Gastrocnemius medialis (tissue), 4 donors: ENCODE results near the gene GLTPD2.

Source experiments
- POLR2A ChIP-seq, 2 donors: fragments of 450-650 bp; IDR thresholded peaks; one replicate each; pipeline ENCODE4 v1.6.1; 2017; ENCODE audit warnings: antibody characterized with exemption in 2 of 2, mild to moderate bottlenecking in 2 of 2, moderate library complexity in 2 of 2
- TF ChIP-seq, protein P1 (sequence below), 5 experiments: fragments of 450-650 bp in 3 of 5; fragments of 200-600 bp in 2 of 5; sonication (generic) in 2 of 5; IDR thresholded peaks in 4 of 5; conservative IDR thresholded peaks in 1 of 5; 1 replicate in 4 of 5; 2 replicates in 1 of 5; pipeline ENCODE4 v1.5.1; 2016 to 2019; ENCODE audit warnings: antibody characterized with exemption in 5 of 5, mild to moderate bottlenecking in 3 of 5, moderate library complexity in 3 of 5

DNA sequence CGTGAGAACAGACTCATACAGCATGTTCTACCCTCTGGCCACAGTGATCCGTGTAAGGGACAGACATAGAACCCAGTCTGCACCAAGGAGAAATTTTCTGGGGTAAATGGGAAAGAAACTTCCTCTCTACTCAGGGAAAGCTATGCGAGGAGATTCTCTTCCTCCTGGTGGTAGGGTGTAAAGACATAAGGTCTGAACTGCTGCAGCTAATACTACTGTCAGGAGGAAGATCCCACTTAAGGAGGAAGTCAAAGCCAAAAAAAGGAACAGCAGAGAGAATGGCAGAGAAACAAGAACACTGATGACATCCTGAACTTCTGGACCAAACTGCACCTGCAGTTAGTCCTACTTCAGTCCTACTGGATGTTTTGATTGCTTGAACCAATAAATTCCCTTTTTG, 24.2 kb upstream of the GLTPD2 start:
- TF ChIP-seq POLR2A (IDR thresholded peaks at IDR 0.05): no peak
- TF ChIP-seq, protein P1, sequence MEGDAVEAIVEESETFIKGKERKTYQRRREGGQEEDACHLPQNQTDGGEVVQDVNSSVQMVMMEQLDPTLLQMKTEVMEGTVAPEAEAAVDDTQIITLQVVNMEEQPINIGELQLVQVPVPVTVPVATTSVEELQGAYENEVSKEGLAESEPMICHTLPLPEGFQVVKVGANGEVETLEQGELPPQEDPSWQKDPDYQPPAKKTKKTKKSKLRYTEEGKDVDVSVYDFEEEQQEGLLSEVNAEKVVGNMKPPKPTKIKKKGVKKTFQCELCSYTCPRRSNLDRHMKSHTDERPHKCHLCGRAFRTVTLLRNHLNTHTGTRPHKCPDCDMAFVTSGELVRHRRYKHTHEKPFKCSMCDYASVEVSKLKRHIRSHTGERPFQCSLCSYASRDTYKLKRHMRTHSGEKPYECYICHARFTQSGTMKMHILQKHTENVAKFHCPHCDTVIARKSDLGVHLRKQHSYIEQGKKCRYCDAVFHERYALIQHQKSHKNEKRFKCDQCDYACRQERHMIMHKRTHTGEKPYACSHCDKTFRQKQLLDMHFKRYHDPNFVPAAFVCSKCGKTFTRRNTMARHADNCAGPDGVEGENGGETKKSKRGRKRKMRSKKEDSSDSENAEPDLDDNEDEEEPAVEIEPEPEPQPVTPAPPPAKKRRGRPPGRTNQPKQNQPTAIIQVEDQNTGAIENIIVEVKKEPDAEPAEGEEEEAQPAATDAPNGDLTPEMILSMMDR (IDR thresholded peaks at IDR 0.05 in 4 of 5, conservative IDR thresholded peaks at IDR 0.05 in 1 of 5): no peak
